Measurements from ENCODE around the gene PMEL.

PMEL gene

GRCh38 chr12:55915482-55915859, 50.4 kb downstream of the PMEL start:
- no peak for TF ChIP-seq CTCF (IDR thresholded peaks at IDR 0.05; ENCODE audit: insufficient read depth, missing control alignments)
- DNase-seq (ENCODE audit: insufficient read length, low spot score) (no peak), FAIRE-seq (no peak)

GRCh38 chr12:55912908-55913307, 52.9 kb downstream of the PMEL start:
- TF ChIP-seq CTCF (IDR thresholded peaks at IDR 0.05; ENCODE audit: insufficient read depth, missing control alignments) = no peak
- no peak for DNase-seq (ENCODE audit: insufficient read length, low spot score)
- no peak for FAIRE-seq

- TF ChIP-seq CTCF (IDR thresholded peaks at IDR 0.05; ENCODE audit: insufficient read depth, missing control alignments) = no peak
- no peak for FAIRE-seq
- no peak for DNase-seq (ENCODE audit: insufficient read length, low spot score)
Observed at GRCh38 chr12:55909513-55909884, 56.3 kb downstream of the PMEL start.

- FAIRE-seq (no peak), DNase-seq (ENCODE audit: insufficient read length, low spot score) (no peak)
- TF ChIP-seq CTCF (IDR thresholded peaks at IDR 0.05; ENCODE audit: insufficient read depth, missing control alignments) = no peak
Observed at GRCh38 chr12:55908726-55909512, 56.9 kb downstream of the PMEL start.

- DNase-seq (ENCODE audit: insufficient read length, low spot score) (no peak), FAIRE-seq (no peak)
- no peak for TF ChIP-seq CTCF (IDR thresholded peaks at IDR 0.05; ENCODE audit: insufficient read depth, missing control alignments)
Observed at GRCh38 chr12:55906056-55906455, 59.8 kb downstream of the PMEL start.
